HG03432 (cell line): ENCODE data around the gene KIRREL3.

ENCODE experiments used
- ATAC-seq: cut with Tn5 transposase; IDR thresholded peaks from one replicate; pipeline ENCODE4 v1.9.1; 2021; ENCODE audit warnings: mild to moderate bottlenecking, moderate library complexity; ENCODE audit not compliant: unreplicated experiment

Gene KIRREL3

DNA sequence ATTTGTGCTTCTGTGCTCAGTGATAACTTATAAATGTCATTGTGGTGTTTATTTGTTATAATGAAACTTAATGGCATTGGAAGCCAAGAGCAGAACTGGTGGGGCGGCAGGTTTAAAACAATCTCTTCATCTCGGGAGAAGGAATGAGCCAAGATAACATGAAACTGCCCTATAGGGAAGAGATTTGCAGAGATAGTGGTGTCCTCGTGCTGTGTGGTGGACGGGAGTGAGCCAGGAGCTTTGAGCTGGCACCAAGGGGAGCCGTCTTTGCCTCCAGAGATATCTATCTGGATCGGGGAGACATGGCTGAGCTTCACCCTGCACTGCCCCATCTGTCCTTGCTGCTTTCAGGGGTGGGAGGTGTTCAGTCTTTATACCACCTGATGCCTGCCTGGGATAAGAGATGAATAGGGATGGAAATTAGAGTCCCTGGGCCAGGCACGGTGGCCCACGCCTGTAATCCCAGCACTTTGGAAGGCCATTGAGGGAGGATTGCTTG lies 455.5 kb downstream of the KIRREL3 start:
- ATAC-seq = no peak

DNA sequence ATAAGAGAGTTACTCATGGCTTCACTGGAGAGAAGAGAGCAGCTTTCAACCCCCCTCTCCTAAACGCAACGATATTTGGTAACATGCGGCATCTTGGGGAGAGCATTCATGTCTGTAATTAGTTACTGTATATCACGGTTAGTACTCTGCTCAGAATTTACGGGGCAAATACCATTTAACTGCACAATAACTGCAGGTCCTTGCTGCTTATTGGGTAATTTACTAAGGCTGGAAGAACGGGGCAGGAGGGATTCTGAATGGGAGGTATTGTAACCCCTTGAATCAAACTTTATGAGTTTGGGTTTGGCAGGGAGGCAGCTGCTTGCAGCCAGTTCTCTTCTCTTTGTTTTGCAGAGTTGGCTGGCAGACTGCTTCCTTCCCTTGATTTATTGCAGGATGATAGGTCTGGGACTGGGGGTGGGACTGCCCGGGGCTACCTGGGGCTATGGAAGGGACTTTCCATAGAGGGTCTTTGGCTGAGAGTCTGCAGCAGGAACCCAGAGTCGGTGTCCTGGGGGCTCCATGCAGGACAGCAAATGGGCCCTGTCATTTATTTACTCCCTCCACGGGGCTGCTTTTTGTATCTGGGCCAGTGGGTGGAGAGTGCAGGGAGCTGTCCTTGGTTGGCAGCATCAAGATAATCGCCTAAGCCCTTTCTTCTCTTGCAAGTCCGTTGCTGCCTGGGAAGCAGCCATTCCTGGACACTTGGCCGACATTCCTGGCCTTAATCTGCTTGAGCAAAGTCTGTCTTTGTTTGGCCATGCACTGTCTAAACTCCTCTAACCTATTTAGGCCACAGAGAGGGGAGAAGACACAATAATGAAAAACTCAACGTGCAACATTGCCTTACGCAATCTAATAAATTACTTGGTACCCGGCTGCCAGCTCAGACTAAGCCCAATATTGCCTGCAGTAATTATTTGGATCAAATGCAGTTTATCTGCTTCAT lies 456.2 kb downstream of the KIRREL3 start:
- ATAC-seq = no peak

DNA sequence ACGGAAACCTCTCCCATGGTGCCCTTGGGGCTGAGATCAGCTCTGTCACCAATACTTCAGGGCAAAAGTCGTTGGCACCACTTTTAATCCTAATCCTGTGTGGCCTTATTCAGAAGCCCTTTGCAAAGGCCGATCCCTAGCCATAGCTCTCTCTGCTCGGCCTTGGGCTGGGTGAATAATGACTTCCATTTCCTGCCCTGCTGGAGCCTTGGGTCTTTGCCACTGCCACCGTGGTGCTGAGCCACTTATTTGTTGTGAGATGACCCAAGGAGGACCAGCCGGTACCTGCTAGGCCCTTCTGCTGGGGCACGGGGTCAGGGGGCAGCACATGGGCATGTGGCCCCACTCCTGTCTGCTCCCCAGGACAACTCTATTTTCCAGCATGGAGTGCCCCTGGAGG lies 456.9 kb downstream of the KIRREL3 start:
- ATAC-seq = no peak

DNA sequence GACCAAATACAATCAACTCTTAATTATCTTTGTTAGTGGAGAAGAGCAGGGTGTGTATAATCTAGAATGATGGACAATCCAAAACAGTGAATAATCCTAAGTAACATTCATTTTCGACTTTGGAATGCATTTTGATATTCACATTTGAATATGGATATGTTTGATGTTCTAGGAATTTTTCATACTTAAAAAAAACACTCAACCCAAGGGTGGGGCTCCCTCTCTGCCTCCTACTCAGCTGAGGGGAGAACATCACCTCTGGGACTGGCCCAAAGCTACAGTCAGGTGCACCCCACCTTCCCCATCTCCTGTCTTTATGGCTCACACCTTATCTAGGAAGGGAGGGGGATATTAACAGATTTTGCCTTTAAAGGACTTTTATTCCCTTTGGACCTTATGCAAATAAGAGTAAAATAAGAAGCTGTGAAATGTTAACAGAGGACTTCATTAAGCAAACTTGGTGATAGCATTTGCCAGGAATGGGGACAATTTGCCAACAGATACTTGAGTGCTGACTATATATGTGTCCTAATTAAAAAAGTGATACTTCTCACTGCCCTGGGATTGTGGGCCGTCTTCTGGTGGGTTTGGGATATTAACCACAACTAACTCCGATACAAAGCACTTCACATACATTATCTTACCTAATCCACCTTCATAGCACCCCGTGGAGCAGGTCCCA lies 458.1 kb downstream of the KIRREL3 start:
- no peak for ATAC-seq

DNA sequence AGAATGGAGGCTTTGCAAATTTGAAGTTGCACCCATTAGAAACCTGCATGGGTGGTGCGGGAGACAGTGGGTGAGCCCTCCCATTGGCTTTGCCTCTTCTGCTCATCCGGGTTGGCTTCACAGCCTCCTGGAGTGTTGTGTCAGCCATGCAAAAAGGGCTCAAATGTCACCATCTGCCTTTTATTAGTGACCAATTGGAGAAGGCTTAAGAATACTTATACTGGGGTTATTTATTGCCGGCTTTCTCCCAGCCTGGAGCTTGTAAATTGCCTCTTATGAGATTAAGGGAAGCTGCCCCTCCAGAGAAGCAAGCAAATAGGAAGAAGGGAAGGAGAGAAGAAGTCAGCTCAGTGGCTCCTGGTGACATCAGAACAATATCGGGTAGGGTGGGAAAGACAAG lies 462.5 kb downstream of the KIRREL3 start:
- no peak for ATAC-seq

DNA sequence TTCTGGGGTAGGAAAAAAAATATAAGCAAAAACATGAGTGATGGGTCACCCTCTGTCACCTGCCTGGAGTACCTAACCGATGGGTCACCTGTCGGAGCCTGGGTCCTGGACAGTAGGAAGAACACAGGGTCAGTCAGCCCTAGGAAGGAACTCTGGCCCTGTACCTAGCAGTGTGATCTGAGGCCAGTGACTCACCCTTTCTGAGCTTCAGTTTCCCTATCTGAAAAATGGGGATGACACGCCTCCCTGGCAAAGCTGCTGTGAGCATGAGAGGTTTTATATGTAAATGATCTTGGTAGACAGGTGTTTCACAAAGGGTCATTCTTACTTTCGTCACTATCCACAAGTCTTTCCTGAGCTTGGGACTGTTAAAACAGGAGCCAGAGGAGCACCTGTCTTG lies 463.1 kb downstream of the KIRREL3 start:
- ATAC-seq = no peak

DNA sequence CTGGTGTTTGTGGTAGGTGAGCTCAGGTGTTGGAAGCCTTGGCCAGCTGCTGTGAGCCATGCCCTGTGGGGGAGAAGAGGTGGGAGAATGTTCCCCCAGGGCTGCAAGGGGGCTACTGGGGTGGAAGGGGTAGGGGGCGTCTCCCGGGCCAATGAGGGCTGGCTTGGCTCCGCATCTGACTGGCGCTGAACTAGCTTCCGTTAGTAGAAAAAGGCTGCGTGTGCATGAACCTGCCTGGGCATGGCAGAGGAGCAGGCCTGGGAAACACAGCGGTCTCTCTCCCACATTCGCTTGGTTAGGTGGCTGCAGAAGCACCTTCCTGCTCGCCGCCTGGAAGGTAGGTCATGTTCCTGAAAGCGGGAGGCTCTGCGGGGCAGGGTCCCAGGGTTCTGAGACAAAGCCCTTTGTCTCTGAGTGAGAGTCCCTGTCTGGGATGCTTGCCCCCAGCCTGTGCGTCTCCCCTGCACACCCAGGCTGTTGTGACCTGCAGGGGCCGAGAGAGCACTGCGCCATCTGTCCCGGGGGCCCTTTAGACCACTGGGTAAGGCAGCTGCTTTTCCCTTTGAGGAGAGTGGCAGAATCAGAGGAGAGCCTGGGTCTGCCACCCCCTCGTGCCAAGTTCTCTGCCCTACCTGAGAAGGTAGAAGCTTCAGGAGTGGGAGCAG lies 466.3 kb downstream of the KIRREL3 start:
- ATAC-seq = no peak

DNA sequence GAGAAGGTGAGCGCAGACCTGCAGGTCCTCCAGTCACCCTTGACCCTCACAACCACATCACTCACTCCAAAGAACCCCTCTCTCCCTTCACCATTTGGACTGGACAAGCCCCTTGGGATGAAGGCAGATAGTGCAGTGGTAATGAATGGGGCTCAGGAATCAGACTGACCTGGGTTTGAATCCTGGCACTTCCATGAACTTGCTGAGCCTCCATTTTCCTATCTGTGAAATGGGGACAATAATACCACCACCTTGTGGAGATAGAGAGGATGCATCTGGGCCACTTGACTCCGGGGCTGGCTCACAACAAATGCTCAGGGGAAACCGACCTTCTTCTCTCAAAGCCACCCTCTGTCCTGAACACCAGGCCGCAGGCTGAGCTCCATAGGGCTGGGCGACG lies 467.0 kb downstream of the KIRREL3 start:
- ATAC-seq = no peak

DNA sequence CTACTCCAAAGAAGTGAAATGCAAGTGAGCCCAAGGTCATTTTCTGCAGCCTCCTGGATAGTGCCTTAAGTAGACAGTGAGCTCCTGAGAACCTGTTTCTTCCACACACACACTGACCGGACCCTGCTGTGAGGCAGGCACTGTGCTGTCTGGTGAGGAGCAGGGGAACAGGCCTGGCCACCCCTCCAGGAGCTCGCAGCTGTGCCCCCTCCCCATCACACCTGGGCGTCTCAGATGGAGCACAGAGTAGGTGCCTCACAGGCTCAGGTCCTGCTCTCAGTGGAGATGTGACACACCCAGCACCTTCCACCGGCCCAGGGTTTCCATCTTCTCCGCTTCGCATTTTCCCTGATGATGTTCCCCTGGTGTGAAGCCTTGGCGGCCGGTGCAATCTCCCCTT lies 470.2 kb downstream of the KIRREL3 start:
- ATAC-seq = no peak

DNA sequence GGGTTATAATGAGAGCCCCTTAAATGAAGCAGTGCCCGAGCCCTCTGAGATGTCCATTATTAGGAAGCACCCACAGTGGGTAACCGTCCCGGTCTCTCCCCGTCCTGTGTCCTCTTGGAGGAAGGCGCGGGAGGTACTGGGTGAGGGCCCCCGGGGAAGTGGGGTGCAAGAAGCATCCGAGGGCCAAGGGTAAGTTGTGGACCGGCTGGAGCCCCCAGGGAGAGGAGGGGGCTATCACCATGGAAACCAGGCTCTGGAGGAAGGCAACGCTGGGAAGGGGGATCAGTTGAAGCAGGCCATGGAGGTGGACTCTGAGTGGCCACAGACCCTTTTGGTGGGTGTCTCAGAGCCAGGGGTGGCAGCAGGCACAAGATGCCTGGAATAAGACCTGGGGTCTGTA lies 471.5 kb downstream of the KIRREL3 start:
- no peak for ATAC-seq

DNA sequence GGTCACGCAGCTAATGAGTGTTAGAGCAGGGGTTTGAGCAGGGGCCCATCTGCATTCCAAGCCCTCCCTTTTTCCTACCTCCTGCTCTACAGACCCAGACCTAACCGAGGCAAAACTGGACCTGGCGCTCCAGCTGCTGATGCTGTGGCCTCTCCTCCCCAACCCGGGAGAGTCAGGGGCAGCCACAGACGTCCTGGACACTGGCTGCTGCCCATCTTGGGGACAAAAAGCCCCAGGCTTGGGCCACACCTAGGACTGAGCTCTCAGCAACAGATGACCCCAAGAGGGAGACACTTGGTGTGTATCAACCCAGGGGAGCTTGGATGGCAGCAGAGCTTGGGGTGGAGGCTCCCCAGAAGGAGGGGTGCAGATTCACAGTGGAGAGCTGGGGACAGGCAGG lies 472.5 kb downstream of the KIRREL3 start:
- no peak for ATAC-seq

DNA sequence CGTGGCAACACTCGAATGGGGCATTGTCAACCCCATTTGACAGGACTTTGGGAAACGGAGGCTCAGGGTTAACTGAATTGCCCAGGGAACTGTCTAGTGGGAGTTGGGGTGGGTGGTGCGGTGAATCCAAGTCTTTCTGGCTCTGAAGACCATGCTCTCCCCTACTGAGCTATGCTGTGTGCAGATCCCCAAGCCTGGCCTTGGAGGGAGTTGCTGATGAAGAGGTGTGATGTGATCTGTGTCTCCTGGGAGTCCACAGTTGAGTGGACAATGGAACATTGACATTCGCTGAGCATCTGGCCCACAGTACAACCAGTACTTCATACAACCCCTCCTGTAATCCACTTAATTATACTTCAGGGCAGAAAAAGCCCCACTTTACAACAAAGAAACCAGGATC lies 472.9 kb downstream of the KIRREL3 start:
- no peak for ATAC-seq

DNA sequence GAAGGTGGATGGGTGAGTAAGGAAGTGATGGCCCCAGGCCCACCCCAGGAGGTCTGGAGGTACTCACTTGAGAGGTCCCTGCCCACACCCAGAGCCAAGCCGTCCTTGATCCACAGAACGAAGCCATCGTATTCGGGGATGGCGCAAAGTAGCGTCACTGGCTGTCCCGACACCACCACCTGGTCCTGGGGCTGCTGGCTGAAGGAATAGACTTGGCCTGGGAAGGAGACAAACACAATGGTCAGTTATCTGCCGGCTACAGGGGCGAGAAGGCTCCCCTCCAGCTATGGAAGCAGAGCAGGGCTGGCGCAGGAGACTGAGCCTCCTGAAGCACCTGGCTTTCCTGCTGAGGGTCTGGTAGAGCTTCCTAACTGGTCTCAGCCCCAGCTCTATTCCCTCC lies 474.1 kb downstream of the KIRREL3 start:
- no peak for ATAC-seq

DNA sequence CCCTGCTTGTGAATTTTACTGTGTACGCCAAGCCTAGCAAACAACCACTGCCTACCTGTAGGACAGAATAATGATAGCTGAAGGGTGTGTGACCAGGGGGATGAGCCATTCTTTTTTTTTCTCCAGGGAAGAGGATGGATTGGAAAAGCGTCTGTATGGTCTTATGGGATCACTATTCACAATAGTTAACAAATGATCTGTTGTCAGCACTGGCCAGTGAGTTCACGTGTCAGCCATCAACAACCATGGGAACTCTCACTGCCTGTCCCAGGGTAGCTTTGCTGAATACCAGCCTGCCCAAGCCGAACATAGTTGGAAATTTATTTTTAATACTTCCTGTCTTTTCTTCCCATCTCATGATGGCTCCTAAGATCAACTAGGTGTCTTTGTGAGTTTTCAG lies 474.9 kb downstream of the KIRREL3 start:
- no peak for ATAC-seq

DNA sequence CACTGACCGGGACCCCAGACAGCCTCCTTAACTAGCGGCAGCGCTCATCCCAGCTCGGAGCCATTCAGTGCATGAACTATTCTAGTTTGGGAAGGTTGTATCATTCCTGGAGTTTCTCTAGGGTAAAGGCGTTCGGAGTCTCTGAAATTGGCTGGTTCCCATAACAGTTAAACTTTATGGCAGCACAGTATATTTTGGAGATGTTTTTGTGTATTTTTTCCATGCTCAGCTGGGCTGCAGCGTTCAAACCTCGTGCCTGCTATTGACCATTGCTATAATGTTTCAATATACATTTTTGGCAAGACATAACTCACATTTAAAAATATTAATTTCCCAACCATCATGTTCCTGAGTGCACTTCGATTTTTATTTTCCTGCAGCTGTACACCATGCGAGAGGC lies 475.4 kb downstream of the KIRREL3 start:
- no peak for ATAC-seq

DNA sequence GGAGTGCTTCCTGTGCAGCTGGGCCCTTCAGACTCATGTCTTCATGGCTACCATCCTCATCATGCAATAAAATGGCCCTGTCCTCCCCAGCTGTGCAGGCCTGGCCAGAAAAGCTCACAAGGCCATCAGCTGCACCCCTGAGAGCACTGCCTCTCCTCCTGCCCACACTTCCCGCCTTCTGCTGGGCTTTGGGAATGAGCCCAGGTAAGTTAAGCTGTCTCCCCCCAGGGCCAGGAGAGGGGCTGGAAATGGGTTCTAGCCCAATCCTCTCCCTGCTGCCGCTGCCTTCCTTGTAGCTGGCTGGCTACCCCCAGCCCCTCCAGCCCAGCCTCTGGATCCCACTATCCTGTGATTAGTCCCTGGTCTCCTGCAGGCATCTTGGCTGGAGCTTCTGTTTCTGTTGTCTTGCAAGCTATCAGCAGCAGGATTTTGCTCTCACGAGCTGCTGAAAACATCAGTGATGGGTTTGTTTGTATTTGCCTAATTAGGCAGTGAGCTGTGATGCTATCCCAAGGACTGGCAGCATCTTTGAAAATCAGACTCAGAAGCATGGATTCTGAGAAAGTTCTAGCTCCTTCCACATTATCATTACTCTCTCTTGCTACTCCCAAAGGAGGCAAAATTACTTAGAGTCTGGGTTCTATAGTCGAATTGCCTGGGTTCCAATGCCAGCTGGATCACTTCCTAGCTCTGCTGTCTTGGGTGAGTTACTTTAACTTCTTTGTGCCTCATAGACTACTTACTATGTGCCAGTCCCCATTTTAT lies 476.9 kb downstream of the KIRREL3 start:
- ATAC-seq = no peak

DNA sequence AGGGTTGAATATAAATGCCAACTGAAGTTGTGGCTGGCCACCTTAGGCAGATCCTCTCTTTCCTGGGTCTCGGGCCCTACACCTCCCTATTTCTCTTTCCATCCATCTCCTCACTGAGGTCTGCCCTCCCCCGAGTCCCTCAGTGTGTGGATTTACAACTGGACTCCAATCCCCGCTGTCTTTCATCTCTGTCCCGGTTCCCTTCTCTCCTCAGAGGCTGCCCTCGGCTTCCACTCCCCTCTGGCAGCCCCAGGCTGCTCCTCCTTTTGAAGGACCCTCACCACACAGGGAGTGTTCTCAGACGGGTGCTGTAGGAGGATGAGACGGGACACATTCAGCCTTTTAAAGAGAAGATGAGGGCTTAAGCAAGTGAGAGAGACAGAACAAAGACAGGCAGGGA lies 478.0 kb downstream of the KIRREL3 start:
- ATAC-seq = no peak

DNA sequence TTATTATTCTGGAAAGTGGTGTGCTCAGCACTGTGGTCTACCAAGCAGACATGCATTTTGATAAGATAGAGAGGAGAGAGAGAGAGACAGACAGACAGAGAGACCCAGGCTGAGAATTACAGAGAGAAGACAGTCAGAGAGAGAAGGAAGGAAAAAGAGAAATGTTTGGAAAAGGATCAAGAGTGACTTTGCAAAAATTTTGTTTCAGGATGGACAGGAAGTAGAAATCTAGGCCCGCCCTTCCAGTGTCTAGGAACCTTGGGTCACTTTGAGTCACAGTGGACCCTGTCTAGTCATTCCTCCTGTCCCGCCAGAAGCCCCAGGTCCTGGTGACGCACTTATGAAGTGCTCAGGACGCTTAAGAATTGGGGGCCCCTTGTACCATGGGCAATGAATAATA lies 478.4 kb downstream of the KIRREL3 start:
- ATAC-seq = no peak

DNA sequence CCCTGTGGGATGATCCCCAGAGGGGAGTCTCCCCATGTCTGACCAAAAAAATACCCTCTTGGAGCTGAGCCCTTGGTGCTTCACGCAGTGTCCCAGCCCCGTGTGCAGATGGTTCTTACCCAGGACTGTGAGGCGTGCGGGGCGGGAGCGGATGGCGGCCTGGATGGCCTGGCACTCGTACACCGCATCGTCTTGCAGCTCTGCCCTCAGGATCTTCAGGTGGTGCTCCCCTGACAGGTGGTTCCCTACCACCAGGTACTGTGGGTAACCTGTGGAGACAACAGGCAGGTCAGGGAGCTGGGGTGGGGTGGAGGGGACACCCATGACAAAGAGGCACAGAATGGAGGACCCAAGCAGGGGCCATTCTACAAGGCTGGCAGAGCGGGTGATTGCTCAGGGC lies 479.4 kb downstream of the KIRREL3 start:
- ATAC-seq = no peak

DNA sequence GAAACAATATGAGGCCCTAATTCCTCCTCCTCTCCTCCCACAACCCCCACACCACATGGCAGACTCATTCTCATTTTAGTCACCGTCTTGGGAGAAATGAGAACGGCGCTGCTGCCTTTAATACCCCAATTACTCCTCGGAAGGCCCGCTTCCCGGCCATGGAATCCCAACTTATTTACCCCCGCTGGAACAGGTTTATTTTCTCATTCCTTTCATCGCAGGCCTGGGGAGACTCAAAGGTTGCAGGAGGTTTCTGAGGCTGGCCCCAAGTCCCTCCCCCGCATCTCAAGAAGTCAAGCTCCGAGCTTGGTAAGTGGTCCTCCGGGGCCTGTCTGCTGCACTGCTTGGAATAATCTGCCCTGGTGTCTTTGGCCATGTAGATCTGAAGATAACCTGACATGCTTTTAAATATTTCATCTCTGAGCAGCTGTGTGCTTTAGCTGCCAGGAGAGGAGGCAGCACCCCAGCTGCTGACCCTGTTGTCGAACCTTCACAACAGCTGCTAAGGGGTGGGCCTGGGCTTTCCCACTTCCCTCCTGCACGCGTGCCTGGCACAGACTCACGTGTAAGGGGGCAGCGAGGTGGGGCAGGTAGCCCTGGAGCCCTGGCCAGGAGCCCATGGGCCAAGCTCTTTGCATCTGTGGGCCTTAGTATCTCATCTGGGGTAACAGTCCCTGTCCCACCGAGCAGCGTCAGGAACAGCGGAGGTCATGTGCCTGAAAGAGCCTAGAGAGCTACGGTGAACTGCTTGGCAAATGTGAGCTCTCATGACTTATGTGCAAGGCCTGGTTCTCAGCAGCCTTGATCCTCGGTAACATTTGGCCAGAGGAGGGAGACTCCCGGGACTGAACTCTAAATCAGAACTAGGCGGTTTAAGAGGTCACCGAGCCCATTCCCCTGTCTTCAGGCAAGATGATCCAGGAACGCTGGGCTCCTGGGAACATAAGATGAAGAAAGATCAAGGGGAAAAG lies 480.5 kb downstream of the KIRREL3 start:
- ATAC-seq = no peak
